ENCODE results near the gene B4GALNT4.
A peak's percentile ranks its signal among the peaks of the same experiment; 100 is the strongest.
"Not testable (repeated sequence)": the region's sequence is repeated elsewhere in the genome, so short reads cannot be mapped to it uniquely, and the experiment has no call there.

The B4GALNT4 gene, protein sequence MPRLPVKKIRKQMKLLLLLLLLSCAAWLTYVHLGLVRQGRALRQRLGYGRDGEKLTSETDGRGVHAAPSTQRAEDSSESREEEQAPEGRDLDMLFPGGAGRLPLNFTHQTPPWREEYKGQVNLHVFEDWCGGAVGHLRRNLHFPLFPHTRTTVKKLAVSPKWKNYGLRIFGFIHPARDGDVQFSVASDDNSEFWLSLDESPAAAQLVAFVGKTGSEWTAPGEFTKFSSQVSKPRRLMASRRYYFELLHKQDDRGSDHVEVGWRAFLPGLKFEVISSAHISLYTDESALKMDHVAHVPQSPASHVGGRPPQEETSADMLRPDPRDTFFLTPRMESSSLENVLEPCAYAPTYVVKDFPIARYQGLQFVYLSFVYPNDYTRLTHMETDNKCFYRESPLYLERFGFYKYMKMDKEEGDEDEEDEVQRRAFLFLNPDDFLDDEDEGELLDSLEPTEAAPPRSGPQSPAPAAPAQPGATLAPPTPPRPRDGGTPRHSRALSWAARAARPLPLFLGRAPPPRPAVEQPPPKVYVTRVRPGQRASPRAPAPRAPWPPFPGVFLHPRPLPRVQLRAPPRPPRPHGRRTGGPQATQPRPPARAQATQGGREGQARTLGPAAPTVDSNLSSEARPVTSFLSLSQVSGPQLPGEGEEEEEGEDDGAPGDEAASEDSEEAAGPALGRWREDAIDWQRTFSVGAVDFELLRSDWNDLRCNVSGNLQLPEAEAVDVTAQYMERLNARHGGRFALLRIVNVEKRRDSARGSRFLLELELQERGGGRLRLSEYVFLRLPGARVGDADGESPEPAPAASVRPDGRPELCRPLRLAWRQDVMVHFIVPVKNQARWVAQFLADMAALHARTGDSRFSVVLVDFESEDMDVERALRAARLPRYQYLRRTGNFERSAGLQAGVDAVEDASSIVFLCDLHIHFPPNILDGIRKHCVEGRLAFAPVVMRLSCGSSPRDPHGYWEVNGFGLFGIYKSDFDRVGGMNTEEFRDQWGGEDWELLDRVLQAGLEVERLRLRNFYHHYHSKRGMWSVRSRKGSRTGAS

DNA sequence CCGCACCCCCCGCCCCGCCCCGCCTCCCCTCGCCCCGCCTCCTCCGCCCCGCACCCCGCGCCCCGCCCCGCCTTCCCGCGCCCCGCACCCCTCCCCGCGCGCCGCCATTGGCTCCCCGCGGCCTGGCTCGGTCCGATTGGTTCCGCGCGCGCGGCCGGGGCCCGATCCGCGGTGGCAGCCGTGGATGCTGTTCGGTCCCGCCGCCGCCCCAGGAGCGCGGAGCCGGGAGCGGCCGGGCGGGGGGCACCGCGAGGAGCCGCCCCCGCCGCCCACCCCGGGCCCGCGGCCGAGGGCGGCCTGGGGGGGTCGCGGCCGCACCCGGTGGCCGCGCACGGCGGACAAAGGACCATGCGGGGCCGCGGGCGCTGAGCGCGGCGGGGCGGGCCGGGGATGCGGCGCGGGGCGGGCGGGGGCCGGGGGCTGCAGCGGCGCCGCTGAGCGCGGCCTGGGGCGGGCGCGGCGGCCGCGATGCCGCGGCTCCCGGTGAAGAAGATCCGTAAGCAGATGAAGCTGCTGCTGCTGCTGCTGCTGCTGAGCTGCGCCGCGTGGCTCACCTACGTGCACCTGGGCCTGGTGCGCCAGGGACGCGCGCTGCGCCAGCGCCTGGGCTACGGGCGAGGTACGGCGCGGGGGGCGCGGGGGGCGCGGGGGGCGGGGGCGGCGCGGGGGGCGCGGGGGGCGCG is at the start of gene B4GALNT4:
B4GALNT4 (plus strand) TSS at position 164 of the 683 bp plus-strand sequence; CDS start at position 469, 305 bp downstream.
- ATAC-seq (no peak), DNase-seq (no peak)

DNA sequence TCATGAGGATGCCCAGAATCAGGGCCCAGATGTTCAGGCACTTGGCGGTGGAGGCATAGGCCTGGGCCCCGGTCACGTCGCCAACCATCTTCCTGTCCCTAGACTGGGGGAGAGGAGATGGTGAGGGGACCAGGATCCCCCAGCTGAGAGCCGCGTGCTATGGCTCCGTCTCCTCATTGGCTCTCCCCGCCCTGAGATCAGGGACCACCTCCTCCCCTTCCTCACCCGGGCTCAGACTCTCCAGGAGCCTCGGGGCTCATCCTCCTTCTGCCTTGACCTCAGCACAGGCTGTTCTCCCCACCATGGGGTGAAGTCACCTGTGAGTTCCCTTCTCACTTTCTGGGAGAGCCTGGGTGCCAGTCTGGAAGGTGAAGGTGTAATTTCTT is 49.4 kb upstream of the B4GALNT4 start:
- not testable (repeated sequence) for DNase-seq
- peak; percentile 33 for ATAC-seq

DNA sequence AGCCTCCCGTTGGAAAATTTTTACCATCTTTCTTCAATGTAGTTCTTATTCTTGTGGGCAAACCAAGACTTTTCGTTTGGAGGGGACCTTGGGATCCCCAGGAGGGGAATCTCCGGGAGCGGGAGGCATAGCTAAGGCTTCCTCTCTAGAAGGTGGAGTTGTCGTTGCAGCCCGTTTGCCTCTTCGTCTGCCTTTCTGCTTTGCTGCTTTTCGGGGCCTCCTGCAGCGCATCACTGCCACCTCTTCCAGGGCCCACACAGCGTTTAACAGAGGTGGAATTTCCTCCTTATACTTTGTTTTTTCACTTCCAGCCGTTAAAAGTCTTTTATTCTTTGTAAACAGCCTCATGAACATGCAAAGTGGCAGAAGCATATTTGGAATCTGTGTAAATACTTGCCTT is 45.1 kb upstream of the B4GALNT4 start:
- no peak for DNase-seq
- ATAC-seq: no peak

DNA sequence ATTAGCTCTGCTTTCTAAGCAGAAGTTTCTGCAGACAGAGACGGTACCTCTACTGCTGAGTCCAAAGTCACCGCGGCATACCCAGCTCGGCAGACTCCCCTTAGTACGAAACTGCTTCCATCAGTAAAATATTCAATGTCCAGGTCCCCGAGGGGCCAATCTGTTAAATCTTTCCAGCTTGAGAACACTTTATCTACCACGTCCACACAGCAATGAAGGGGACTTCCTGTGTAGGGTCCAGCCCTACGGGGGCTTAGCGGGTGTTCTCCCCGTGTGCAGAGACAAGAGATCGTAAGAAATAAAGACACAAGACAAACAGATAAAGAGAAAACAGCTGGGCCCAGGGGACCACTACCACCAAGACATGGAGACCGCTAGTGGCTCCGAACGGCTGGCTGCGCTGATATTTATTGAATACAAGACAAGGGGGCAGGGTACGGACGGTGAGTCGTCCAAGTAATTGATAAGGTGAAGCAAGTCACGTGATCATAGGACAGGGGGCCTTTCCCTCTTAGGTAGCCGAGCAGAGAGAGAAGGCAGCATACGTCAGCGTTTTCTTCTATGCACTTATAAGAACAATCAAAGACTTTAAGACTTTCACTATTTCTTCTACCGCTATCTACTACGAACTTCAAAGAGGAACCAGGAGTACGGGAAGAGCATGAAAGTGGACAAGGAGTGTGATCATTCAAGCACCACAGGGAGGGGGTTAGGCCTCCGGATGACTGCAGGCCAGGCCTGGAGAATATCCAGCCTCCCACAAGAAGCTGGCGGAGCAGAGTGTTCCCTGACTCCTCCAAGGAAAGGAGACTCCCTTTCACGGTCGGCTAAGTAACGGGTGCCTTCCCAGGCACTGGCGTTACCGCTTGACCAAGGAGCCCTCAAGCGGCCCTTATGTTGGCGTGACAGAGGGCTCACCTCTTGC is 44.4 kb upstream of the B4GALNT4 start:
- not testable (repeated sequence) for DNase-seq, ATAC-seq

DNA sequence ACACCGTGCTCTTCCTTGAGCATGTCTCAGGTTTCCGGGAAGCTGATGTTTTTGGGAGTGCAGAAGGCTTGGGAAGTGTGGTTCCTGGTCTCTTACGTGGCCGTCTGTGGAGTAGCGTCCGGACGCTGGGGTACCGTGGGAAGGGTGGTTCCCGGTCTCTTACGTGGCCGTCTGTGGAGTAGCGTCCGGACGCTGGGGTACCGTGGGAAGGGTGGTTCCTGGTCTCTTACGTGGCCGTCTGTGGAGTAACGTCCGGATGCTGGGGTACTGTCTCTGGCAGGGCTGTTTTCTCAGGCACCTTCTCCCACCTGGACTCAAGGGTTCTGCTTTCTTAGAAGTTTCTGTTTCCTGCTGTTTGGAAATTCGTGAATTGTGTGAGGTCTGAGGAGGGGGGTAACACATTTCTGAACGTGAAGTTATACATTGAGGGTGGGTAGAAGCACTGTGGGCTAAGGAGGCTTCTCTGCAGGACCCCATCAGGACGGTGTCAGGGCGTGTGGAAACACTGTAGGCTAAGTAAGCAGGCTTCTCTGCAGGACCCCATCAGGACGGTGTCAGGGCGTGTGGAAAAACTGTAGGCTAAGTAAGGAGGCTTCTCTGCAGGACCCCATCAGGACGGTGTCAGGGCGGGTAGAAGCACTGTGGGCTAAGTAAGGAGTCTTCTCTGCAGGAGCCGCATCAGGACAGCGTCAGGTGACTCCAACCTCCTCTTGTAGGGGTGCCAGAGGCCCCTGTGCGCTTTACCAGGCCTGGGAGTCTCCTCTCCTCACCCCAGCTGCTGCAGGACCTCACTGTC is 43.3 kb upstream of the B4GALNT4 start:
- DNase-seq (no peak), ATAC-seq (peak; percentile 10)

DNA sequence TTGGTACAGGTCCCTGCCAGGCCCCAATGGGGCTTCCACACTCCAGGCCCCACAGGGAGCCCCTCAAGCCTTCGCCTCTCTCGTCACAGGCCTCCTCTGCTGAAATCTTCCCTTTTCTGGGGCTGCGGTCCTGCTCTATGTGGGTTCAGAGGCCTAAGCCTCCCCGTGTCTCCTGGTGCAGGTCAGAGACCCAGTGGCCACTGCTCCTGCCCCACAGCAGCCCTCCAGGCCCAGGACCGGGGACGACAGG is 42.8 kb upstream of the B4GALNT4 start:
- peak; percentile 0 for ATAC-seq
- DNase-seq: no peak

DNA sequence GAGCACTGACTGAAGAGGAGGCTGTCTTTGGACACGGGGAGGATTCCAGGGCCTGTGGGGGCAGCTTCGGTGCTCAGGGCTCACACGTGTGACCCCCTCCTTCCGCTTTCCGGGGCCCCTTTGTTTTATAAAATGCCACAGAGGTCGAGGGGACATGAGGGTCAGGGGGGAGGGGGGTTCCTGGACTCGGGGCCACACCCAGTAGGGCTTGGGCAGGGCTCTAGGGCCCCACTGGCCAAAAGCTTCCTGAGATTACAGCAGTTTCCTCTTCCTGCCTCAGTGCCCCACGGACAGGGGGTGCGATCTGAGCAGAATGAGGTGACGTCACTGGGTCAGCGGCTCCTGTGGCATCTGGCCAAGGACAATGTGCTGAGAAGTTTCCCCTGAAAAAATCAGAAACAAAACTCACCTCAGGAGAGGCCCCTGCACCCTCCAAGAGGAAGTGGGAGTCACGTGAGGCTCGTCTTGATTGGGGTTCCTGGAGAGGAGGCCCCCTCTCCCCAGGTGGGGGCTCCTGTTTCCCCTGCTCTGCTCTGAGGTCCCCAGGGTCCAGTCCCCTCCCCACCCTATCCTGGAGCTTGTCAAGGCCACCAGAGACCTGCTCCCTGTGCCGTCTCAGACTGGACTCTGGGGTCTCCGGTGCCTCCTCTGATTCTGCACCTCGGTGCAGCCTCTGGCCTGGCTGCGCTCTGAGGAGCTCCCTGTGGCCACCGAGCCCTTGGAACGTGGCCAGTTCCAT is 42.3 kb upstream of the B4GALNT4 start:
- peak; percentile 82 for DNase-seq
- ATAC-seq: peak; percentile 63

DNA sequence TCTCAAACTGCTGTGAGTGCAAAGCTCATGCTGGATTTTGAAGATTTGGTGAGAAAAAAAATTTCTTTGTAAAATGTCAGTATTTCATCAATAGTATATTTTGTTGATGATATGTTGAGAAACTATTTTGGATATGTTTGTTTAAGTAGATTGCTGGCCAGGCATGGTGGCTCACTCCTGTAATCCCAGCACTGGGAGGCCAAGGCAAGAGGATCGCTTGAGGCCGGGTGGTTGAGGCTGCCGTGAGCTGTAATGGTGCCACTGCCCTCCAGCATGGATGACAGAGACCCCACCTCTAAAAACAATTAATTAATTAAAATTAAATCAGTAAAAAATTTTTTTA is 41.7 kb upstream of the B4GALNT4 start:
- DNase-seq: no peak
- ATAC-seq: no peak

DNA sequence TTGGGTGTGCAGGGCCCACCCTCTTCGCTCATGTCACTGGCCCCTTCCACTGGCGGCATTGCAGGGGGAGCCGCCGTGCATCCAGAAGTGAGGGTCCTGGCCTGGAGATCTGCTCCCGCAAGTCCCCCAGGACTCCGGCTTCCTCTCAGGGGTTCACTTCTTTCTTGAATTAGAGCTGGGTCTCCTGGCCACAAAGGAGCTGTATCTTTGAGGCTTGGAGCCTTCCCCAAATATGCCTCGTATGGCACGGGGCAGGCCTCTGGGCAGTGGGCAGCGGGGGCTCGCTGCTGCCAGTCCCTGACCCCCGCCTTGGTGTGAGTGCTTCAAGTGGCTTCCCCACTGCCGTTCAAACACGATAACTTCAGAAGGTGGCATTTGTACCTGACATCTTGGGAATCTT is 41.3 kb upstream of the B4GALNT4 start:
- DNase-seq (no peak), ATAC-seq (no peak)

DNA sequence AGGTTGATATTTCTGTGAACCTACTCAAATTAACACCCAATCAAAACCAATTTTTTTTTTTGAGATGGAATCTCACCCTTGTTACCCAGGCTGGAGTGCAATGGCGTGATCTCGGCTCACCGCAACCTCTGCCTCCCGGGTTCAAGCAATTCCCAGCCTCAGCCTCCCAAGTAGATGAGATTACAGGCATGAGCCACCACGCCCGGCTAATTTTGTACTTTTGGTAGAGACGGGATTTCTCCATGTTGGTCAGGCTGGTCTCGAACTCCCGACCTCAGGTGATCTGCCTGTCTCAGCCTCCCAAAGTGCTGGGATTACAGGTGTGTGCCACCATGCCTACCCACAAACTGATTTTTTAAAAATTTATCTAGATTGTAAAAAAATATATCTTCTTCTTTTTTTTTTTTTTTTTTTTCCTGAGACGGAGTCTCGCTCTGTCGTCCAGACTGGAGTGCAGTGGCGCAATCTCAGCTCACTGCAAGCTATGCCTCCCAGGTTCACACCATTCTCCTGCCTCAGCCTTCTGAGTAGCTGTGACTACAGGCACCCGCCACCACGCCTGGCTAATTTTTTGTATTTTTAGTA is 40.7 kb upstream of the B4GALNT4 start:
- not testable (repeated sequence) for ATAC-seq, DNase-seq

DNA sequence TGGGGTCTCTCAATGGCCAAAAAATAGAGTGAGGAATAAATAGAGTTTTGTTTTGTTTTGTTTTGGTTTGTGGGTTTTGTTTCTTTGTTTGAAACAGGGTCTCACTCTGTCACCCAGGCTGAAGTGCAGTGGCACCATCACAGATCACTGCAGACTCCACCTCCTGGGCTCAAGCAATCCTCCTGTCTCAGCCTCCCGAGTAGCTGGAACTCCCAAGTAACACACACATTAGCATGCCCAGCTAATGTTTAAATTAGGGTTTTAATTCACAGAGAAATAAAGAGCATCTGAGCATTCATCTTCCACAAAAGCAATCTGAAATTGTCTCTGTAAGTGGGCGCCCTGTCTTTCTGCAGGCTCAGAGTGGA is 39.4 kb upstream of the B4GALNT4 start:
- no peak for ATAC-seq
- DNase-seq: no peak

DNA sequence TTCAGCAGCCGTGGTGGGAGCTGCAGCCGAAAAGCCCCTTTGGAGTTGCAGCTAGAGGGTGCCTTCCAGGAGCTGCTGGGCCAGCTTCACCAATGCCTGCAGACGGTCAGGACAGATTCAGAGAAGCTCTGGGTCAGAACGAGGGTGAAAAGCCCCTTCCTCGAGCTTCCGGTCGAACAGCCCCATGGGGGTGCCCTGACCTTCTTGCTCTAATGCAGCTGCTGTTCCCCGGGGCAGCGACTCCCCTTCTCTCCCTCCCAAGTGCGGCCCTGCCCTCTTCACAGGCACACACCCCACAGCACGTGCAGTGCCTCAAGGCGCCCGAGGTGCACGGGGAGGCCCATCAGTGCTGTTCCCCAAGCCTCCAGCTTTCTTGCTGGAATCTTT is 39.0 kb upstream of the B4GALNT4 start:
- DNase-seq: no peak
- ATAC-seq: no peak

DNA sequence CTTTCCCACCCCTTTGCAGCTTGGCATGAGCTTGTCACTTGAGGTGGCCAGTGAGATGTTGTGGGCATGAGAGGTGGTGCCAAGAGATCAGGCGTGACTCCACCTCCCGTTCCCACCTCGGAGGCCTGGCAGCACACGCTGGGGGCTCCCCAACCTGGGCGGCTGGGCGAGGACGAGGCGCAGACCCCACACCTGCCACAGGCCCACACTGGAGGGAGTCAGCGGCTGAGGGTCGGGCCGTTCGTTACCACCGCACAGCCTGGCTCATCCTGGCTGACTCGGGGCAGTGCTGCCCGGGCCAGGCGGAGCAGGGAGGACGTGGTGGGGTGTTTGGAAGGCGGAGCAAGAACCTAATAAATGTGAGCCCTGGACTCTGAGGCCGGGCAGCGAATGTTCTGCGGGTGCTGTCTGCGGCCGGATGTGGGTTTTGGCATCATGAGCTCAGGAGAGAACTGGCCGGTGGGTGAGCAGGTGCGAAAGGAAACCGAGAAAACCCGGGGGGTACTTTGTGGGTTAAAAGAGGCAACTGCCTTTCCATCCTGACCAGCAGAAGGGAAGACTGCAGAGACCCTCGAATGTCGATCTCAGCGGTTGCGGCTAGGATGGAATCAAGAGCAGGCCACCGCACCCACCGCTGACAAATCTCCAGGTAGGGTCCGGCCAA is 38.5 kb upstream of the B4GALNT4 start:
- peak; percentile 62 for DNase-seq
- no peak for ATAC-seq

DNA sequence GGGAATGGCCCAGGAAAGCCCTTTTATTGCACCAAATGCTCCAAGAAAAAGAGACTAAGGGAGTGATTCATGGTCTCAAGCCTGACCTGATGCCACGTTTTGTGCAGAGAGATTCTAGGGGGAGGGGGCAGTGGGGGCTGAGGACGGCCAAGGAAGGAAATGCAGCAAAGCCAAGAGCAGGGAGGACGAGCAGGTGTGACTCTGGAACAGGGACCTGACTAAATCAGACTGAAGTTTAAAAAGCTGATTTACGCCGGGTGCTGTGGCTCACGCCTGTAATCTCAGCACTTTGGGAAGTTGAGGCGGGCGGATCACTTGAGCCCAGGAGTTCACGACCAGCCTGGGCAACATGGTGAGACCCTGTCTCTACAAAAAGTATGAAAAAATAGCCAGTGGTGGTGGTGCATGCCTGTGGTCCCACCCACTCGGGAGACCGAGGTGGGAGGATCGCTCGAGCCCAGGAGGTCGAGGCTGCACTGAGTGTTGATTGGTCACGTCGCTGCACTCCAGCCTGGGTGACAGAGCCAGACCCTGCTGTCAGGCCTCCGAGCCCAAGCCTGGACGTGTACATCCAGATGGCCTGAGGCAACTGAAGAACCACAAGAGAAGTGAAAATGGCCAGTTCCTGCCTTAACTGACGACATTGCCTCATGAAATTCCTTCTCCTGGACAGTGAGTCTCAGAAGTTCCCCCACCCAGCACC is 37.8 kb upstream of the B4GALNT4 start:
- ATAC-seq (no peak), DNase-seq (no peak)

DNA sequence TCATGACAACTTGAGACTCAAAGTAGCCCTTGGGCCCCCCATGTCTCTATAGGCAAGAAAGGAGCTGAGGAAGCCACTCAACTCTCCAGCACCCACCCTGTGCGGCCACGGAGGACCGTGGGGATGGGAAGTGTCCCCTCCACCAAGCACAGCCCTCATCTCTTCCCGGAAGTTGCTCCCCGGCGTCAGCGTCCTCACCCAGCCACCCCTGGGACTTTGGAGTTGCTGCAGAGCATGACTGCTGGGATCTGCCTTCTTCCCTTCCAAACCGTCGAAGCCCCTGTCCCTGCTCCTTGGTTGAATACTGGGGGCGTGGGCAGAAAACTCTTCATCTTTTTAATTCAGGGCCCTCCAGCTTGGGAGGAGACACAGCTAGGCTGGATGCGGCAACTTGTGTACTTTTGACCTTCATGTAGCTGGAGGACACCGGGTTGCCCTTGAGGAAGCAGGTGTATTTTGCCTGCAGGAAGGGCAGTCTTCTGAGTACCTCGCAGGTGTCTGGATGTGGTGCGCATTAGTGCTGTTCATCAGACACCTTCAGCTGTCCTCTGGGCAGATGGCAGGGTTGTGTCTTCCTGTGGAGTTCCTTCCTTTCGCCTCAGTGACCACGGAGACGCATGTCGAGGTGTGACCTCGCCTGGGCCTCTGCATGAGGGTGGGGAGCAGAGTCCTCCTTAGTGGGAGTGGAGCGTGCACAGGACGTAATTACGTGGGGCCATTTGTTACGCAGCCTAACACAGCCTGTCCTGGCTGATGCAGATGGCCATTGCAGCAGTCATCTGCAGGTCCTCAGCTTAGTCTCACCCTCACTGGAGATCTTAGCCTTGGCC is 36.4 kb upstream of the B4GALNT4 start:
- DNase-seq (no peak), ATAC-seq (no peak)

DNA sequence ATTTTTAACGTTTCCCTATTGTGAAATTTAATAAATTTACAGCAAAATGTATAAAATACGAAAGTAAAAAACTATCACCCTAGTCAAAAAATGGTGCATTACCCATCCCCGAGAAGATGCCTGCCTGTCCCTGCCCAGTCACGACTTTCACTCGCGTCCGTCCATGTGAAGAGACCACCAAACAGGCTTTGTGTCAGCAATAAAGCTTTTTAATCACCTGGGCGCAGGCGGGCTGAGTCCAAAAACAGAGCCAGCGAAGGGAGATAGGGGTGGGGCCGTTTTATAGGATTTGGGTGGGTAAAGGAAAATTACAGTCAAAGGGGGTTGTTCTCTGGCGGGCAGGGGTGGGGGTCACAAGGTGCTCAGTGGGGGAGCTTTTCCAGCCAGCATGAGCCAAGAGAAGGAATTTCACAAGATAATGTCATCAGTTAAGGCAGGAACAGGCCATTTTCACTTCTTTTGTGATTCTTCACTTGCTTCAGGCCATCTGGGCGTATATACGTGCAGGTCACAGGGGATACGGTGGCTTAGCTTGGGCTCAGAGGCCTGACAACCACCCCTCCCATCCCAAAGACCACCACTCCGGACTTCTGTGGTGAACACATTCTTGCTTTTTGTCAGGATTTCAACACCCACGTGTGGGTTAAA is 35.6 kb upstream of the B4GALNT4 start:
- not testable (repeated sequence) for DNase-seq, ATAC-seq
